Thyroid gland (tissue), 4 donors: Measurements from ENCODE around the gene PHLPP2. TPM values are rescaled to one million over a fixed set of nuclear protein-coding genes. Genes with fewer than 3 reads are reported as not detected.
"Not testable (repeated sequence)": the region's sequence is repeated elsewhere in the genome, so short reads cannot be mapped to it uniquely, and the experiment has no call there.

Experiments used
- DNase-seq, 2 donors: peaks; one replicate each; pipeline ENCODE4 v3.0.0-alpha.2; 2019
- H3K27ac ChIP-seq, 3 donors: fragments of 200-600 bp; sonication (generic); 1 replicate in 2 of 3; 2 replicates in 1 of 3; pipeline ENCODE4 v1.5.1; 2016 to 2019; ENCODE audit warnings: mild to moderate bottlenecking in 1 of 3, moderate library complexity in 1 of 3
- H3K27me3 ChIP-seq: fragments of 200-600 bp; sonication (generic); one replicate; pipeline ENCODE4 v1.5.1; 2019
- H3K36me3 ChIP-seq, 2 donors: fragments of 200-600 bp; sonication (generic); one replicate each; pipeline ENCODE4 v1.5.1; 2016 to 2019
- H3K4me1 ChIP-seq, 2 donors: fragments of 200-600 bp; sonication (generic); one replicate each; pipeline ENCODE4 v1.5.1; 2017 to 2019
- H3K4me3 ChIP-seq, 3 donors: fragments of 200-600 bp; sonication (generic); replicated peaks in 1 of 3; 1 replicate in 2 of 3; 2 replicates in 1 of 3; pipeline ENCODE4 v1.5.1; 2016; ENCODE audit warnings: mild to moderate bottlenecking in 1 of 3
- H3K9me3 ChIP-seq: fragments of 200-600 bp; sonication (generic); one replicate; pipeline ENCODE4 v1.5.1; 2017
- POLR2A ChIP-seq, 2 donors: fragments of 450-650 bp; IDR thresholded peaks; one replicate each; pipeline ENCODE4 v1.6.1; 2017; ENCODE audit warnings: antibody characterized with exemption in 2 of 2, mild to moderate bottlenecking in 2 of 2, moderate library complexity in 1 of 2
- WGBS, 2 donors: methylation state at CpG; one replicate each; pipeline ENCODE4 v1.1.5; 2017; 5-methylcytosine and 5-hydroxymethylcytosine counted together
- intact Hi-C: fragments of 100-400 bp; cut with DNase I; formaldehyde crosslinking; loops from one replicate; pipeline ENCODE4 v1.15.1; 2023
- total RNA-seq, 4 donors: library from RNA; depleted of rRNA; stranded (reverse); fragments of >200 nt; gene quantifications; one replicate each; pipeline ENCODE4 v1.2.3, GENCODE V29; 2016
- TF ChIP-seq, protein P1 (sequence below), 6 experiments: fragments of 200-600 bp in 3 of 6; fragments of 450-650 bp in 3 of 6; sonication (generic) in 3 of 6; IDR thresholded peaks; one replicate each; pipeline ENCODE4 v1.5.1; 2016 to 2019; ENCODE audit warnings: antibody characterized with exemption in 6 of 6, mild to moderate bottlenecking in 2 of 6, inconsistent platforms in 1 of 6, moderate library complexity in 1 of 6

The PHLPP2 gene
- total RNA-seq, 4 donors from 2014 or later = 17.7 to 36.9 (median 21.8) TPM

DNA sequence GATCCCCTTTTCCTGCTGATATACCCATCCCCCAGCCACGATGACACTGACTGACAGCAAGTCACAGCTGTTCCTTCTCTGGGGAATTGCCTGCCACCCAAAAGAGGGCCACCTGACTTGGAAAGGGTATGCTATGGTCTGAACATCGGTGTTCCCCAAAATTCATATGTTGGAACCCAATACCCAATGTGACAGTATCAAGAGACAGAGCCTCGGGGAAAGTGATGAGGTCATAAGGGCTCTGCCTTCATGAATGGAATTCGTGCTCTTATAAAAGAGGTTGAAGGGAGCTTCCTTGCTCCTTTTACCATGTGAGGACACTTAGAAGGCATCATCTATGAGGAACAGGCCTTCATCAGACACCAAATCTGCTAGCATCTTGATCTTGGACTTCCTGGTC, 106.1 kb downstream of the PHLPP2 start:
- 79 to 85% methylated on average over 4 of the region's 4 CpGs for whole genome bisulfite sequencing, 2 donors
- intact Hi-C loops = no loop called here
- H3K27me3 ChIP-seq = no peaks in the 10 kb centered on the region
- no peak overlapping the region for H3K4me3 ChIP-seq
- H3K36me3 ChIP-seq = no peaks in the 10 kb centered on the region
- TF ChIP-seq, protein P1, sequence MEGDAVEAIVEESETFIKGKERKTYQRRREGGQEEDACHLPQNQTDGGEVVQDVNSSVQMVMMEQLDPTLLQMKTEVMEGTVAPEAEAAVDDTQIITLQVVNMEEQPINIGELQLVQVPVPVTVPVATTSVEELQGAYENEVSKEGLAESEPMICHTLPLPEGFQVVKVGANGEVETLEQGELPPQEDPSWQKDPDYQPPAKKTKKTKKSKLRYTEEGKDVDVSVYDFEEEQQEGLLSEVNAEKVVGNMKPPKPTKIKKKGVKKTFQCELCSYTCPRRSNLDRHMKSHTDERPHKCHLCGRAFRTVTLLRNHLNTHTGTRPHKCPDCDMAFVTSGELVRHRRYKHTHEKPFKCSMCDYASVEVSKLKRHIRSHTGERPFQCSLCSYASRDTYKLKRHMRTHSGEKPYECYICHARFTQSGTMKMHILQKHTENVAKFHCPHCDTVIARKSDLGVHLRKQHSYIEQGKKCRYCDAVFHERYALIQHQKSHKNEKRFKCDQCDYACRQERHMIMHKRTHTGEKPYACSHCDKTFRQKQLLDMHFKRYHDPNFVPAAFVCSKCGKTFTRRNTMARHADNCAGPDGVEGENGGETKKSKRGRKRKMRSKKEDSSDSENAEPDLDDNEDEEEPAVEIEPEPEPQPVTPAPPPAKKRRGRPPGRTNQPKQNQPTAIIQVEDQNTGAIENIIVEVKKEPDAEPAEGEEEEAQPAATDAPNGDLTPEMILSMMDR (IDR thresholded peaks at IDR 0.05) = no peak
- no peak for TF ChIP-seq POLR2A (IDR thresholded peaks at IDR 0.05)
- DNase-seq = no peak
- no peak overlapping the region for H3K27ac ChIP-seq
- no peaks in the 10 kb centered on the region for H3K9me3 ChIP-seq
- H3K4me1 ChIP-seq = no peaks in the 10 kb centered on the region

DNA sequence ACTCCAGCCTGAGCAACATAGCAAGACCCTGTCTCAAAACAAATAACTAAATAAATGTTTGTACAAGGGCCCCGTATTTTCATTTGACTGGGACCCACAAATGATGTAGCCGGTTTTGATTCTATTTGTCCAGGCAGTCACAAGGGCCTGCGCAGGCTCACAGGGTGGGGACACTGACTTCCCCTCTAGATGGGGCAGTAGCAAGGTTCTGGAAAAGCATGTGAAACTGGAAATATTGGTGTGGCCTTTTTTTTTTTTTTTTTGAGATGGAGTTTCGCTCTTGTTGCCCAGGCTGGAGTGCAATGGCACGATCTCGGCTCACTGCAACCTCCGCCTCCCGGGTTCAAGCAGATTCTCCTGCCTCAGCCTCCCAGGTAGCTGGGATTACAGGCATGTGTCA, 109.5 kb downstream of the PHLPP2 start:
- H3K9me3 ChIP-seq, H3K27ac ChIP-seq, H3K36me3 ChIP-seq, H3K27me3 ChIP-seq, intact Hi-C loops, DNase-seq, H3K4me1 ChIP-seq, H3K4me3 ChIP-seq: not testable (repeated sequence)
- 85 to 89% methylated on average over 8 of the region's 8 CpGs for WGBS, 2 donors

DNA sequence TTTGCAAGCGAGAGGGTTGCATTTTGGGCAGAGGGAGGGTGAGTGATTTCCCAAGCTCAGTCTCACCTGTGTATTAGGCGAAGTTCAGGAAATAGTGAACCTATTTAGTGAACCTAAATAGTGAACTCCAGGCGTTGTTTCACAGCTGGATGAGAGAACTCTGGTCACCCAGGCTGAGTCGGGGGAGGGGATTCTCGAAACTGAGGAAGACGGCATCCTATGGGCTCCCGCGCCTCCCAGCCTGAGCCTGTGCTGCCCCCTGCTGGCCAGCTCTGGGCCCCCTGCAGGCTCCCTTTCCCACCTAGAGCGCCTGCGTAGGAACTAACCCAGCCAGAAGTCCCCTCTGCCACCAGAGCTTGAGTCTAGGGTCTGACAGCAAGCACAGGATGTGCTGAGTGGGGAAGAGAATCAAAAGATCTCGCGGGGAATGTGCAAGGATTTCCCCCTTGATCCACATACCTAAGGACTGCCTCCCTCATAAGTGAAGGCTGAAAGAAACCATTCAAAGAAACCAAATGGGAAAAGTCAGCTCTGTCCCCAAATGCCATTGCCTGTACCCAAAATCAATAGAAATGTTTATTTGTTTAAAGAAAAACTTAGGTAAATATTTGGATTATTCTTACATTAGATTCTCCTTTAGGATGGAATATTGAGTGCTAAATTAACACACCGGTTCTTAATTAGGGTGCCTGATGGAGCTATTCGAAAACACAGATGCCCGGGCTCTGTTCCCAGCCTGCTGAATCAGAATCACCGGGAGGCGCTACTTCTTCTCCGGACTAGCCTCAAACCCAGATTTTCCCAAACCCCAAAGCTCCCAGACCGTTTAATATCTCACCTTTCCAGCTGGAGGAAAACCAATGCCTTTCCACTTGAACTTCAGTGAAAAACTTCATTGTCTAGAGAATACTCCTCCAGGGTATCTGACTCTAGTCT, 113.3 kb downstream of the PHLPP2 start:
- TF ChIP-seq, protein P1 (IDR thresholded peaks at IDR 0.05) = peak; percentile 78 to 93 (median 86)
- no peak for TF ChIP-seq POLR2A (IDR thresholded peaks at IDR 0.05)
- Histone ChIP-seq H3K27ac (no peak overlapping the region), H3K4me1 (peaks cover 0 to 6% of the 10 kb centered on the region in 2 donors), H3K36me3 (no peaks in the 10 kb centered on the region), H3K4me3 (no peak overlapping the region), H3K27me3 (no peaks in the 10 kb centered on the region), H3K9me3 (no peaks in the 10 kb centered on the region)
- DNase-seq = peak; percentile 75 to 76
- intact Hi-C loops = loop anchor here (2.0 kb wide), 1 partner anchor 198 kb away; no protein-coding TSS in a partner anchor
- 14 to 16% methylated on average over 18 to 19 of the region's 19 CpGs for WGBS, 2 donors

DNA sequence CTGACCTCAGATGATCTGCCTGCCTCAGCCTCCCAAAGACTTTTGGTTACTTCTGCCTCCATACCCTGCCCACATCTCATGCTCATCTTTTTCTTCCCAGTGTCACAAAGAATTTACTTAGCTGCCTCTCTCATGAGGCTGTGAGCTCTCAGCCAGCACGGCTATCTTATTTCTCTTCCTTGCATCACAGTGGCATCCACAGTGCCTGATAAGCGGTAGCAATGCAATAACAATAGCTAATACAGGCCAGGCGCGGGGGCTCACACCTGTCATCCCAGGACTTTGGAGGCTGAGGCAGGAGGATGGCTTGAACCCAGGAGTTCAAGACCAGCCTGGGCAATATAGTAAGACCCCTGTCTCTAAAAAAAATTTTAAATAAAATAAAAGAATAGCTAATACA, 114.1 kb downstream of the PHLPP2 start:
- no peak for TF ChIP-seq POLR2A (IDR thresholded peaks at IDR 0.05)
- TF ChIP-seq, protein P1 (IDR thresholded peaks at IDR 0.05) = no peak
- 77 to 85% methylated on average over 4 of the region's 4 CpGs for WGBS, 2 donors
- Histone ChIP-seq H3K27ac (no peak overlapping the region), H3K36me3 (no peaks in the 10 kb centered on the region), H3K27me3 (no peaks in the 10 kb centered on the region), H3K9me3 (no peaks in the 10 kb centered on the region), H3K4me3 (no peak overlapping the region), H3K4me1 (peaks cover 0 to 6% of the 10 kb centered on the region in 2 donors)
- intact Hi-C loops = loop anchor here (2.0 kb wide), 1 partner anchor 198 kb away; no protein-coding TSS in a partner anchor
- no peak for DNase-seq

DNA sequence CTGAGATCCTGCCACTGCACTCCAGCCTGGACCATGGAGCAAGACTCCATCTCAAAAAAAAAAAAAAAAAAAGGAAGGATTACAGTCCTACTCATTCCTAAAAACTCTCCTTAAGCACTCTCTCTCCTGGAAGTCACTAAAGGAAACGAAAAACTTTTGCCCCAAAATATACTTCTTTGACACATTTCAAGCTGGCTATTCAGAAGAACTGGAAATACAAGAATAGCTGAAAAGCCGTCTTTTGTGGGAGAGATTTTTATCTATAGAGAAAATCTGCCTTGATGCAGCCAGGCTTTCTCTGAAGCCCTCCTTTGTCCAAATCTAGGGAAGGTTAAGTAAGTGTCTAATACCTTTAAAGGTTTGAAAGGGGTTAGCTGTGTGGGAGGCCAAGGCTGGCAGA, 115.4 kb downstream of the PHLPP2 start:
- Histone ChIP-seq H3K4me1 (peaks cover 0 to 6% of the 10 kb centered on the region in 2 donors), H3K9me3 (no peaks in the 10 kb centered on the region), H3K4me3 (no peak overlapping the region), H3K36me3 (no peaks in the 10 kb centered on the region), H3K27me3 (no peaks in the 10 kb centered on the region), H3K27ac (no peak overlapping the region)
- 46 to 48% methylated on average over 2 of the region's 2 CpGs for WGBS, 2 donors
- intact Hi-C loops = no loop called here
- no peak for DNase-seq
- no peak for TF ChIP-seq POLR2A (IDR thresholded peaks at IDR 0.05)
- TF ChIP-seq, protein P1 (IDR thresholded peaks at IDR 0.05) = no peak
